K562 (cell line): Measurements from ENCODE around the gene CTNNA3.

Source experiments
- ATF7 ChIP-seq: fragments of 450-650 bp; IDR thresholded peaks from 2 replicates; pipeline ENCODE4 v1.7.1; 2014; ENCODE audit warnings: mild to moderate bottlenecking, moderate library complexity
- ELF4 ChIP-seq: fragments of 450-650 bp; formaldehyde crosslinking; IDR thresholded peaks from 2 replicates; pipeline ENCODE4 v1.4.0; 2022; ENCODE audit warnings: missing genetic modification characterization
- FOXJ3 ChIP-seq: sonication (generic); formaldehyde crosslinking; IDR thresholded peaks from 2 replicates; pipeline ENCODE4 v1.4.0; 2020; ENCODE audit warnings: mild to moderate bottlenecking, missing genetic modification reagents
- GABPB2 ChIP-seq: fragments of 250-450 bp; sonication (Bioruptor Pico); conservative IDR thresholded peaks from 2 replicates; pipeline ENCODE4 v1.5.1; 2021; ENCODE audit warnings: mild to moderate bottlenecking
- JUN ChIP-seq, 2 experiments: sonication (generic) in 1 of 2; formaldehyde crosslinking in 1 of 2; IDR thresholded peaks; 2 replicates each; pipeline versions ENCODE4 v1.6.1 to v1.8.0; 2012 to 2022; ENCODE audit warnings: borderline replicate concordance in 2 of 2, mild to moderate bottlenecking in 2 of 2, improper control_type of control experiment in 1 of 2, low read depth in 1 of 2, low read length in 1 of 2, missing genetic modification reagents in 1 of 2
- MYC ChIP-seq, 2 experiments: fragments of 250-450 bp in 1 of 2; sonication (Bioruptor Pico) in 1 of 2; IDR thresholded peaks; 2 replicates each; pipeline versions ENCODE4 v1.5.1 to v1.6.1; 2012 to 2021; ENCODE audit warnings: low read depth in 2 of 2, borderline replicate concordance in 1 of 2, improper control_type of control experiment in 1 of 2, low read length in 1 of 2, mild to moderate bottlenecking in 1 of 2, moderate library complexity in 1 of 2
- MYNN ChIP-seq, 2 experiments: sonication (generic); formaldehyde crosslinking in 1 of 2; IDR thresholded peaks; 2 replicates each; pipeline versions ENCODE4 v1.5.0 to v1.6.1; 2016 to 2020; ENCODE audit warnings: antibody characterized with exemption in 1 of 2, missing genetic modification reagents in 1 of 2
- POLR2AphosphoS5 ChIP-seq: IDR thresholded peaks from 2 replicates; pipeline ENCODE4 v1.6.1; 2011; ENCODE audit warnings: mild to moderate bottlenecking, low read depth, low read length, moderate library complexity; ENCODE audit not compliant: control insufficient read depth, insufficient read depth
- ZNF77 ChIP-seq: fragments of 250-450 bp; sonication (Bioruptor Pico); IDR thresholded peaks from 2 replicates; pipeline ENCODE4 v1.5.0; 2020

DNA sequence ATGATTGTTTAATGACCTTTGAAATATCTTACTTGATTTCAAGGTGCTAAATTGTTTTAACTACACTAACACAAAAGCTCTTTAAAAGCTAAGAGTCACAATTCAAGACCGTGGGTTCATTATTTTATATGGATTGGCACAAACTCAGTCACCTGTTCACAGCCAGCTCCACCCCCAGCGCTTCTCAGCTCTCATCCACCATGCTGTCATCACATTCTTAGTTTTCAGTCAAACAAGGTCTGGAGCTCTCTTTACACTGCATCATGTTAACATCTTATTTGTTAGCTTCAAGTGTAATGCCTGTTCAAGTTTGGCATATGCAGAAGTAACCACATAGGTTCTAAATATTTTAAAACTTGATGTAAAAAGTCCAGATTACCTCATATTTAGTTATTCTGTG is 951.1 kb downstream of the CTNNA3 start:
- TF ChIP-seq ELF4 (CRISPR knock-in tag): no peak
- no peak for TF ChIP-seq FOXJ3 (CRISPR knock-in tag)
- TF ChIP-seq POLR2AphosphoS5: no peak
- no peak for TF ChIP-seq MYNN (IDR thresholded peaks at IDR 0.05)
- no peak for TF ChIP-seq MYNN (CRISPR knock-in tag; IDR thresholded peaks at IDR 0.05)
- no peak for TF ChIP-seq JUN (IDR thresholded peaks at IDR 0.05; ENCODE audit: borderline replicate concordance, low read depth, low read length)
- no peak for TF ChIP-seq JUN (CRISPR knock-in tag; IDR thresholded peaks at IDR 0.05; ENCODE audit: borderline replicate concordance)
- no peak for TF ChIP-seq GABPB2
- no peak for TF ChIP-seq ZNF77
- no peak for TF ChIP-seq MYC (IDR thresholded peaks at IDR 0.05; ENCODE audit: low read depth, low read length)
- TF ChIP-seq MYC (CRISPR knock-in tag; IDR thresholded peaks at IDR 0.05; ENCODE audit: borderline replicate concordance, low read depth): no peak
- no peak for TF ChIP-seq ATF7
